Epidermal melanocyte (primary cell): Measurements from ENCODE around the gene TP53I11.
A peak's percentile ranks its signal among the peaks of the same experiment; 100 is the strongest.

Experiments used
- DNase-seq: peaks from one replicate; pipeline ENCODE4 v3.0.0; 2011; ENCODE audit warnings: low spot score; ENCODE audit not compliant: insufficient read length

Gene TP53I11

GRCh38 chr11:44941259-44942021 lies 9.2 kb downstream of the TP53I11 start:
- DNase-seq: no peak

- no peak for DNase-seq
These were observed 9.8 kb downstream of the TP53I11 start for GRCh38 chr11:44940835-44941234.

GRCh38 chr11:44940404-44940803 lies 10.3 kb downstream of the TP53I11 start:
- no peak for DNase-seq

GRCh38 chr11:44939673-44940395 lies 10.8 kb downstream of the TP53I11 start:
- DNase-seq: no peak

GRCh38 chr11:44938066-44938691 lies 12.5 kb downstream of the TP53I11 start:
- no peak for DNase-seq

GRCh38 chr11:44936951-44937543 lies 13.6 kb downstream of the TP53I11 start:
- DNase-seq: no peak

- peak; percentile 67 for DNase-seq
These were observed 14.2 kb downstream of the TP53I11 start for GRCh38 chr11:44936525-44936924.

GRCh38 chr11:44934735-44935250 lies 15.9 kb downstream of the TP53I11 start:
- no peak for DNase-seq

- no peak for DNase-seq
These were observed 16.6 kb downstream of the TP53I11 start for GRCh38 chr11:44934110-44934509.

- DNase-seq: no peak
These were observed 19.2 kb downstream of the TP53I11 start for GRCh38 chr11:44931466-44931865.

GRCh38 chr11:44930588-44931302 lies 19.9 kb downstream of the TP53I11 start:
- DNase-seq: no peak

GRCh38 chr11:44928816-44929215 lies 21.9 kb downstream of the TP53I11 start:
- DNase-seq: no peak

GRCh38 chr11:44928144-44928543 lies 22.5 kb downstream of the TP53I11 start:
- DNase-seq: no peak

GRCh38 chr11:44927174-44927661 lies 23.5 kb downstream of the TP53I11 start:
- DNase-seq: no peak

GRCh38 chr11:44926036-44926435 lies 24.6 kb downstream of the TP53I11 start:
- DNase-seq: no peak

GRCh38 chr11:44923806-44924205 lies 26.9 kb downstream of the TP53I11 start:
- no peak for DNase-seq

GRCh38 chr11:44923115-44923514 lies 27.6 kb downstream of the TP53I11 start:
- DNase-seq: no peak

- DNase-seq: no peak
These were observed 30.2 kb downstream of the TP53I11 start for GRCh38 chr11:44920451-44920850.

GRCh38 chr11:44917741-44918140 lies 32.9 kb downstream of the TP53I11 start:
- DNase-seq: no peak

GRCh38 chr11:44916801-44917385 lies 33.8 kb downstream of the TP53I11 start:
- DNase-seq: no peak

GRCh38 chr11:44916331-44916730 lies 34.4 kb downstream of the TP53I11 start:
- DNase-seq: no peak
